IPS-18c (cell line): Measurements from ENCODE around the gene SLC38A10.

ENCODE experiments used
- H3K4me3 ChIP-seq: 2 replicates; pipeline ENCODE4 v1.7.0; 2013; ENCODE audit warnings: low read depth, mild to moderate bottlenecking, low read length, moderate library complexity; ENCODE audit not compliant: insufficient read depth
- H3K9me3 ChIP-seq: one replicate; pipeline ENCODE4 v1.6.1; 2013; ENCODE audit warnings: mild to moderate bottlenecking, low read length, moderate library complexity; ENCODE audit not compliant: control insufficient read depth, insufficient read depth

The SLC38A10 gene

GRCh38 chr17:81221371-81221841 lies 73.7 kb downstream of the SLC38A10 start:
- peak overlapping the region; percentile 85; the same call in 1 of the 2 replicates for H3K4me3 ChIP-seq
- H3K9me3 ChIP-seq = no peaks in the 10 kb centered on the region

GRCh38 chr17:81219476-81220180 lies 75.5 kb downstream of the SLC38A10 start:
- Histone ChIP-seq H3K4me3 (no peak overlapping the region), H3K9me3 (no peaks in the 10 kb centered on the region)

DNA sequence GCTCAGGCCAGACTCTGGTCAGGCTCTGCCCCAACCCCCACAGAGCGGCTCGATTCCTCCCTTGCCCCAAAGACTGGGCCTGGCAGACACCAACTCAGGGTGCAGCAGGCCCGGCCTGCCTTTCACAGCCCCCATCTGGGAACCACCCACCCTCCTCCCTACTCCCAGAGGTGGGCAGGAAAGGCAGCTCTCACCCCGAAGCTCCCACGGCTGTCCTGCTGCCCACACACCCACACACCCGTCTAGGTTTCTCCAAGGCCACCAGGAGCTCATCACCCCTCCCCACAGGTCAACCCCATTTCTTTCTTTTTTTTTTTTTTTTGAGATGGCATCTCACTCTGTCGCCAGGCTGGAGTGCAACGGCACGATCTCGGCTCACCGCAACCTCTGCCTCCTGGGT lies 76.1 kb downstream of the SLC38A10 start:
- Histone ChIP-seq H3K4me3 (no peak overlapping the region), H3K9me3 (no peaks in the 10 kb centered on the region)

DNA sequence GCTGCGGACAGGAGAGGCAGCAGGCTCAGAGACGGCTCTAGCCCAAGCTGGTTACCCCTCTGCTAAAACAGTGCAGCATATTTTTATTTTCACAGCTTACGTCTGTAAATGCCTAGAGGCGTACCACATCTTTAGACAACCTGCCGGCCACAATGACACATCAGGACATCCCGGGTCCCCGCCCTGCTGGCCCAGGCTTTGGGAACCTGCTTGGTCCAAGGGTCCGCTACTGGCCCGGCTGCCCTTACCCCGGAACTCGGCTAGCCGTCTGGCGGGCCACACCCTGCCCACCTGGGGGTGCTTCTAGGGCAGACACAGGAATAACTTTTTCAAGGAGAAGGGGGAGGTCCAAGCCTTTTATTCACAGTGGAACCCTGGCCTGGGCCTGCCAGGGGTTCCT lies 76.6 kb downstream of the SLC38A10 start:
- Histone ChIP-seq H3K4me3 (no peak overlapping the region), H3K9me3 (no peaks in the 10 kb centered on the region)

- Histone ChIP-seq H3K9me3 (no peaks in the 10 kb centered on the region), H3K4me3 (no peak overlapping the region)
Observed at GRCh38 chr17:81217491-81217890, 77.6 kb downstream of the SLC38A10 start.

DNA sequence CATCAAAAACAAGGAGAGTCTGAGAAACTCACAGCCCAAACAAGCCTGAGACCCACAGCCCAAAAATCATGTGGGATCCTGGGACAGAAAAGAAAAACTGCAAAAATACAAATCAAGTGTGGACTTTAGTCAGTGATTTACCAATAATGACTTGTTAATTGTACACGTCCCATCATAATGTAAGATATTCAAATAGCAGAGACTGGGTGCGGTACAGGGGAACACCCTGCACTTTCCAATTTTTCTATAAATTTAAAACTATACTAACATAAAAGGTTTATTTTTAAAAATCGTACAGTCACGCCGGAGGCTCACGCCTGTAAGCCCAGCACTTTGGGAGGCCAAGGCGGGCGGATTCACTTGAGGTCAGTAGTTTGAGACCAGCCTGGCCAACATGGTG lies 81.1 kb downstream of the SLC38A10 start:
- no peaks in the 10 kb centered on the region for H3K9me3 ChIP-seq

DNA sequence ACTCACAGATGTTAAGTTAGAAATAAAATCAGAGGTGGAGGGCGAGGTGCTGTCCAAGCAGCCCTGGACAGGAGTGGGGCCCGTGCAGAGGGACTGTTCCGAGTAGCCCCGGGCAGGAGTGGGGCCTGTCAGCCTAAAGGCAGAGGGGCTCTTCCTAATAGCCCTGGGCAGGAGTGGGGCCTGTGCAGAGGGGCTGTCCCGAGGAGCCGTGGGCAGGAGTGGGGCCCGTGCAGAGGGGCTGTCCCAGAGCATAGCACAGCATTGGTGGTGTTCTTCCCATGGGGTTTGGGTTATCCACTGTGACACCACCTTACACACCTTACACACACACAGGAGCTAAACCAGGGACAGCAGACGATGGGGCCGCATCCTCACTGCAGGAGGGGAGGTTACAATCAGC lies 82.7 kb downstream of the SLC38A10 start:
- Histone ChIP-seq H3K4me3 (no peak overlapping the region), H3K9me3 (no peaks in the 10 kb centered on the region)

More for the DNA sequence above, 81.1 kb downstream of the SLC38A10 start:
- H3K4me3 ChIP-seq = no peak overlapping the region

DNA sequence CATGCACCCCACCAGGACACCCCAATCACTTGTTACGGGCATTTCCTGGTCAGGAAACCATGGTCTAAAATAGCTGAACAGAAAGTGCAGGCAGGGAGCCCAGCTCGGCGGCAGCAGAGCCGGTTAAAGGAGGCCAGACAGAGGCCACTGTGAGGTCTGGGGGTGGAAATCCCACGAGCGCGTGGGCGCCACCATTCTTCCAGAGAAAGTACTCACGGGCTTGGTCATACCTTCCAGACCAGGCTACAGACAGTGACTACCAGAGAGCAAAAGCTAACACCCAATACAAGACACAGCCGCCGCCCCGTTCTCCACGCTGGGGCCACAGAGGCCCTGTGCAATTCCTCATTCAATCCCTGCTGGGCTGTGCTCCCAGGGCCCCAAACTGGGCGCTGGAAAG lies 84.2 kb downstream of the SLC38A10 start:
- H3K4me3 ChIP-seq = no peak overlapping the region

GRCh38 chr17:81210466-81210865 lies 84.6 kb downstream of the SLC38A10 start:
- Histone ChIP-seq H3K9me3 (no peaks in the 10 kb centered on the region), H3K4me3 (no peak overlapping the region)

More for the DNA sequence above, 84.2 kb downstream of the SLC38A10 start:
- no peaks in the 10 kb centered on the region for H3K9me3 ChIP-seq

- Histone ChIP-seq H3K9me3 (no peaks in the 10 kb centered on the region), H3K4me3 (no peak overlapping the region)
Observed at GRCh38 chr17:81209141-81209540, 86.0 kb downstream of the SLC38A10 start.

DNA sequence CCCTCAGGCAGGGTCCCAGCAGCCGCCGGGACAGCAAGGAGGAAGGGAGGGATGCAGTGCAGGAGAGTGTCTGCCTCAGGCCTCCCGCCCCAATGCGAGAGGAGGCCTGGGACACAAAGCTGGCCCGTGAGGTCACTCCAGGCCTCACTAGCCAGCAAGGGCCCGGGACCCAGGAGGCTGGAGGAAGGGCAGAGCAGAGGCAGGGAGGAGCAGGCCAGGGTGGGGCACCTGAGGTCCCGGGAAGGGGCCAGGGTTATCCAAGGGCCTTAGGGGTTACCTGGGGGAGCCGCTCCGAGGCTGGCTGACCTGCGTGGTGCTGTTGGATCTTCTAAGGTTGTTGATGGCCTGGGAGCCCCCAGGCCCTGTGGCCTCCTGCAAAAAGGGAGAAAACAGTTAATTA lies 86.5 kb downstream of the SLC38A10 start:
- Histone ChIP-seq H3K4me3 (no peak overlapping the region), H3K9me3 (no peaks in the 10 kb centered on the region)

- Histone ChIP-seq H3K9me3 (no peaks in the 10 kb centered on the region), H3K4me3 (no peak overlapping the region)
Observed at GRCh38 chr17:81207610-81208581, 87.2 kb downstream of the SLC38A10 start.

- Histone ChIP-seq H3K9me3 (no peaks in the 10 kb centered on the region), H3K4me3 (no peak overlapping the region)
Observed at GRCh38 chr17:81206657-81207056, 88.5 kb downstream of the SLC38A10 start.

GRCh38 chr17:81206166-81206565 lies 88.9 kb downstream of the SLC38A10 start:
- no peaks in the 10 kb centered on the region for H3K9me3 ChIP-seq
- no peak overlapping the region for H3K4me3 ChIP-seq

- no peaks in the 10 kb centered on the region for H3K9me3 ChIP-seq
- H3K4me3 ChIP-seq = no peak overlapping the region
Observed at GRCh38 chr17:81204578-81204977, 90.5 kb downstream of the SLC38A10 start.

- H3K9me3 ChIP-seq = no peaks in the 10 kb centered on the region
- no peak overlapping the region for H3K4me3 ChIP-seq
Observed at GRCh38 chr17:81203136-81203535, 92.0 kb downstream of the SLC38A10 start.

DNA sequence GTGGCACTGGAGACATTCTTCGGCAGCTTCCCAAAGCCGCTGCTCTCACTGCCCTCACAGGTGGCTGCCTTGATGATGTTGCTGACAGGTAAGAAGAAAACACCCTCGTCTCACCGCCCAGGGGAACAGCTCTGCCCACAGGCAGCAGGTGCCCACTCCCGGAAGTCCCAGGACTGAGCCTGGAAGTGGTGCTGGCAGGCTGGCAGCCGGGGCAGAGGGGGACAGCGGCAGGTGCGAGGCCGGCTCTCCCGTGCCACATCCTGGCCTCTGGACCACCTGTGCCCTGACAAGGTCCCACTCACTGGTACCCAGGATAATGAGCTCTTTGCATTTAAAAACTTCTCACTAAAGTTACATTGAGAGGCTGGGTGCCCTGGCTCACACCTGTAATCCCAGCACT lies 92.8 kb downstream of the SLC38A10 start:
- H3K9me3 ChIP-seq = no peaks in the 10 kb centered on the region
- no peak overlapping the region for H3K4me3 ChIP-seq
